HEK293 (cell line): ENCODE measurements around the gene KRTAP3-1.
A peak's percentile ranks its signal among the peaks of the same experiment; 100 is the strongest.
"Not testable (repeated sequence)": the region's sequence is repeated elsewhere in the genome, so short reads cannot be mapped to it uniquely, and the experiment has no call there.

Experiments used
- CTCF ChIA-PET: fragments of 350-600 bp; formaldehyde crosslinking; extraction: SDS; loops from one replicate; lab custom pipeline; 2021; ENCODE audit warnings: antibody characterized with exemption; lab: Yijun Ruan, JAX
- POLR2A ChIA-PET: fragments of 300-600 bp; formaldehyde crosslinking; extraction: SDS; loops from one replicate; lab custom pipeline; 2020; ENCODE audit warnings: antibody characterized with exemption, inconsistent platforms; lab: Yijun Ruan, JAX
- H3K27ac ChIP-seq: fragments of 200-500 bp; sonication (Bioruptor generic); 2 replicates; pipeline ENCODE4 v1.5.1; 2014; ENCODE audit warnings: low read depth, low read length, control low read depth, inconsistent platforms; ENCODE audit errors: extremely low read depth
- H3K36me3 ChIP-seq, 2 experiments: fragments of 200-500 bp in 1 of 2; sonication (Bioruptor generic) in 1 of 2; 1 replicate in 1 of 2; 2 replicates in 1 of 2; pipeline ENCODE4 v1.5.1; 2014 to 2017; ENCODE audit warnings: inconsistent platforms in 2 of 2, low read length in 2 of 2; ENCODE audit not compliant: control insufficient read depth in 2 of 2, insufficient read depth in 1 of 2
- H3K4me1 ChIP-seq: fragments of 200-500 bp; sonication (Bioruptor generic); 2 replicates; pipeline ENCODE4 v1.5.1; 2014; ENCODE audit warnings: mild to moderate bottlenecking, low read length, inconsistent platforms; ENCODE audit not compliant: control insufficient read depth, insufficient read depth
- H3K4me3 ChIP-seq: 2 replicates; pipeline ENCODE4 v1.5.1; 2011; ENCODE audit warnings: low read depth, mild to moderate bottlenecking, control low read depth, low read length, moderate library complexity
- H3K9me3 ChIP-seq: fragments of 200-500 bp; sonication (Bioruptor generic); 2 replicates; pipeline ENCODE4 v1.5.1; 2014; ENCODE audit warnings: low read depth, low read length, inconsistent platforms; ENCODE audit not compliant: control insufficient read depth, insufficient read depth
- GLI2 ChIP-seq: fragments of 450-650 bp; formaldehyde crosslinking; IDR thresholded peaks from 2 replicates; pipeline ENCODE4; 2017; ENCODE audit warnings: missing biosample characterization, missing genetic modification characterization, low read depth, borderline replicate concordance
- GLIS1 ChIP-seq: fragments of 450-650 bp; formaldehyde crosslinking; IDR thresholded peaks from 2 replicates; pipeline ENCODE4 v1.5.1; 2016; ENCODE audit warnings: missing biosample characterization, missing genetic modification characterization
- KLF17 ChIP-seq: fragments of 450-650 bp; formaldehyde crosslinking; IDR thresholded peaks from 2 replicates; pipeline ENCODE4 v1.5.1; 2016; ENCODE audit warnings: missing biosample characterization, missing genetic modification characterization
- MZF1 ChIP-seq: fragments of 450-650 bp; formaldehyde crosslinking; IDR thresholded peaks from 2 replicates; pipeline ENCODE4 v1.5.1; 2017; ENCODE audit warnings: missing biosample characterization, missing genetic modification characterization, borderline replicate concordance
- SETDB1 ChIP-seq: IDR thresholded peaks from one replicate; pipeline ENCODE4 v1.6.1; 2017; ENCODE audit warnings: mild to moderate bottlenecking, low read length, moderate library complexity, mixed read lengths; ENCODE audit not compliant: insufficient read length
- SP3 ChIP-seq: fragments of 450-650 bp; formaldehyde crosslinking; IDR thresholded peaks from 2 replicates; pipeline ENCODE4 v1.5.1; 2016; ENCODE audit warnings: missing biosample characterization, missing genetic modification characterization
- YY2 ChIP-seq: fragments of 450-650 bp; formaldehyde crosslinking; IDR thresholded peaks from 2 replicates; pipeline ENCODE4 v1.5.1; 2016; ENCODE audit warnings: missing biosample characterization, missing genetic modification characterization
- ZFP69B ChIP-seq: fragments of 450-650 bp; formaldehyde crosslinking; IDR thresholded peaks from 2 replicates; pipeline ENCODE4 v1.5.1; 2016; ENCODE audit warnings: missing biosample characterization, missing genetic modification characterization
- ZIC2 ChIP-seq: fragments of 450-650 bp; formaldehyde crosslinking; IDR thresholded peaks from 2 replicates; pipeline ENCODE4 v1.5.1; 2016; ENCODE audit warnings: missing biosample characterization, missing genetic modification characterization
- ZNF112 ChIP-seq: fragments of 450-650 bp; formaldehyde crosslinking; IDR thresholded peaks from 2 replicates; pipeline ENCODE4 v1.5.0; 2017; ENCODE audit warnings: missing biosample characterization, missing genetic modification characterization
- ZNF146 ChIP-seq: fragments of 450-650 bp; formaldehyde crosslinking; IDR thresholded peaks from 2 replicates; pipeline ENCODE4 v1.5.1; 2016; ENCODE audit warnings: missing biosample characterization, missing genetic modification characterization
- ZNF157 ChIP-seq: fragments of 450-650 bp; formaldehyde crosslinking; IDR thresholded peaks from 2 replicates; pipeline ENCODE4 v1.5.1; 2016; ENCODE audit warnings: missing biosample characterization, missing genetic modification characterization
- ZNF280D ChIP-seq: fragments of 450-650 bp; formaldehyde crosslinking; IDR thresholded peaks from 2 replicates; pipeline ENCODE4 v1.5.1; 2016; ENCODE audit warnings: missing biosample characterization, missing genetic modification characterization
- ZNF335 ChIP-seq: fragments of 450-650 bp; formaldehyde crosslinking; conservative IDR thresholded peaks from 2 replicates; pipeline ENCODE4 v1.5.1; 2016; ENCODE audit warnings: missing biosample characterization, missing genetic modification characterization
- ZNF416 ChIP-seq: fragments of 450-650 bp; formaldehyde crosslinking; IDR thresholded peaks from 2 replicates; pipeline ENCODE4 v1.5.1; 2016; ENCODE audit warnings: missing biosample characterization, missing genetic modification characterization
- ZNF473 ChIP-seq: fragments of 450-650 bp; formaldehyde crosslinking; IDR thresholded peaks from 2 replicates; pipeline ENCODE4 v1.5.1; 2017; ENCODE audit warnings: missing biosample characterization, missing genetic modification characterization
- ZNF585B ChIP-seq: fragments of 450-650 bp; formaldehyde crosslinking; IDR thresholded peaks from 2 replicates; pipeline ENCODE4 v1.5.1; 2016; ENCODE audit warnings: missing biosample characterization, missing genetic modification characterization
- ZNF623 ChIP-seq: fragments of 450-650 bp; formaldehyde crosslinking; IDR thresholded peaks from 2 replicates; pipeline ENCODE4 v1.5.1; 2016; ENCODE audit warnings: missing biosample characterization, missing genetic modification characterization
- ZNF776 ChIP-seq: fragments of 450-650 bp; formaldehyde crosslinking; IDR thresholded peaks from 2 replicates; pipeline ENCODE4 v1.5.0; 2017; ENCODE audit warnings: missing biosample characterization, missing genetic modification characterization, borderline replicate concordance
- ZNF777 ChIP-seq: fragments of 450-650 bp; formaldehyde crosslinking; IDR thresholded peaks from 2 replicates; pipeline ENCODE4 v1.5.1; 2017; ENCODE audit warnings: missing biosample characterization, missing genetic modification characterization, borderline replicate concordance
- ZNF792 ChIP-seq: fragments of 450-650 bp; formaldehyde crosslinking; IDR thresholded peaks from 2 replicates; pipeline ENCODE4 v1.5.1; 2016; ENCODE audit warnings: missing biosample characterization, missing genetic modification characterization

Gene KRTAP3-1

DNA sequence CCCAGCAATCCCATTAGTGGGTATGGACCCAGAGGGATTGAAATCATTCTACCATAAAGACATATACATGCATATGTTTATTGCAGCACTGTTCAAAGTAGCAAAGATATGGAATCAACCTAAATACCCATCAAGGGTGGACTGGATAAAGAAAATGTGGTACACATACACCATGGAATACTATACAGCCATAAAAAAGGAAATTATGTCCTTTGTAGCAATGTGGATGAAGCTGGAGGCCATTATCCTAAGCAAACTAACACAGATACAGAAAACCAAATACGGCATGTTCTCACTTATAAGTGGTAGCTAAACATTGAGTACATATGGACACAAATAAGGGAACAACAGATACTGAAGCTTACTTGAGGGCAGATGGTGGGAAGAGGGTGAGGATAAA lies 48.6 kb upstream of the KRTAP3-1 start:
- Histone ChIP-seq H3K36me3 (no peaks in the 10 kb centered on the region), H3K4me1 (no peaks in the 10 kb centered on the region), H3K27ac (no peak overlapping the region), H3K9me3 (no peaks in the 10 kb centered on the region), H3K4me3 (no peak overlapping the region)
- no peak for TF ChIP-seq ZNF157 (tag by site-specific recombination)
- no peak for TF ChIP-seq SP3 (tag by site-specific recombination)
- TF ChIP-seq ZNF146 (tag by site-specific recombination): peak; percentile 94
- 0 out of 2 replicates have a peak, but pooled peaks have one; percentile 63 for TF ChIP-seq ZNF280D (tag by site-specific recombination)
- CTCF ChIA-PET: no interaction called here
- POLR2A ChIA-PET: no interaction called here

DNA sequence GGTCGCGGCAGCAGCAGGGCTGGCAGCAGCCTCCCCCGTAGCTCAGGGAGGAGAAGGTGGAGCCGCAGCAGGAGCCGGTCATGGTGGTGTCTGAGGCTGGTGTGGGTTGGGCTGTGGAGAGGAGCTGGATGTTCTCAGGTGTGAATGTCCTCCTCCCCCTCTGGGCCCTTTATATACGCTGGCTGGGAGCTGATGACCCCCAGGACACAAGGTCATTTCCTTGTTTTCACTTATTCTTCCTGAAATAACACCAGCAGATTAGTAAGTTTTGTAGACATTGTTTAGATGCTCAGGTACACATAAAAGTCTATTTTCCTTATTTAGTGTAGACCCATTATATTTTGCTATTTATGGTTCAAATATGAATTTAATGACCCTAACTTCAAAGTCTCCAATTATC lies 46.2 kb upstream of the KRTAP3-1 start, which contains the start of gene KRTAP2-2:
Gene KRTAP2-2, minus strand, starts transcription at position 101 of the 400 bp plus-strand sequence. Its CDS starts 19 bp downstream, at position 82.
- H3K4me1 ChIP-seq, CTCF ChIA-PET, H3K9me3 ChIP-seq, POLR2A ChIA-PET, H3K4me3 ChIP-seq, H3K36me3 ChIP-seq, H3K27ac ChIP-seq: not testable (repeated sequence)

DNA sequence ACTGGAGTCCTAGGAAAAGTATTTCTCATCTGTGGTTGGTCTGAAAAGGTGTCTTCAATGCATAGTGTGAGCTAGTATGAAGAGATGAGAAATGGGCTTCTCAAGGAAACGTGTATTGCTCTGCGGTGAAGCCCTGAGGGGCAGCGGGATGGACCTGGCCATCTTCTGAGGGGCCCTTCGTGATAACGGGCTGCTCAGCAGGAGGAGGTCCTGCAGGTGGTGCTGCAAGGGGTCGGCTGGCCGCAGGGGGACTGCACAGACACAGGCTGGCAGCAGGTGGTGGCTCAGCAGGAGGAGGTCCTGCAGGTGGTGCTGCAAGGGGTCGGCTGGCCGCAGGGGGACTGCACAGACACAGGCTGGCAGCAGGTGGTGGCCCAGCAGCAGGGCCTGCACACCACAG lies 45.6 kb upstream of the KRTAP3-1 start:
- H3K9me3 ChIP-seq, CTCF ChIA-PET, H3K36me3 ChIP-seq, POLR2A ChIA-PET, H3K27ac ChIP-seq, H3K4me3 ChIP-seq, H3K4me1 ChIP-seq: not testable (repeated sequence)
- peak; percentile 51; the same call in 1 of the 2 replicates for TF ChIP-seq GLIS1
- peak; percentile 75 for TF ChIP-seq ZIC2
- TF ChIP-seq, all 188 proteins: peak for 2; not testable (repeated sequence) for 186

- POLR2A ChIA-PET: no interaction called here
- Histone ChIP-seq H3K9me3 (no peaks in the 10 kb centered on the region), H3K4me1 (no peaks in the 10 kb centered on the region), H3K27ac (no peak overlapping the region), H3K4me3 (no peak overlapping the region), H3K36me3 (no peaks in the 10 kb centered on the region)
- TF ChIP-seq MZF1 (tag by site-specific recombination) (no peak), ZNF473 (tag by site-specific recombination) (no peak), ZNF416 (tag by site-specific recombination) (no peak), SETDB1 (no peak)
- CTCF ChIA-PET: no interaction called here
These were observed 45.1 kb upstream of the KRTAP3-1 start for GRCh38 chr17:41054025-41054424.

GRCh38 chr17:41052566-41052965 lies 43.6 kb upstream of the KRTAP3-1 start:
- POLR2A ChIA-PET: no interaction called here
- TF ChIP-seq ZNF623: no peak
- no peak for TF ChIP-seq ZFP69B (tag by site-specific recombination)
- no peak for TF ChIP-seq KLF17 (tag by site-specific recombination)
- no peak for TF ChIP-seq ZNF776
- no peak for TF ChIP-seq ZNF112 (tag by site-specific recombination)
- no peak for TF ChIP-seq YY2 (tag by site-specific recombination)
- TF ChIP-seq ZNF585B (tag by site-specific recombination): no peak
- TF ChIP-seq ZNF335 (tag by site-specific recombination): no peak
- no peak for TF ChIP-seq ZNF777
- TF ChIP-seq MZF1 (tag by site-specific recombination): no peak
- no peak for TF ChIP-seq ZNF792
- TF ChIP-seq GLI2: no peak
- Histone ChIP-seq H3K27ac (no peak overlapping the region), H3K9me3 (no peaks in the 10 kb centered on the region), H3K4me1 (no peaks in the 10 kb centered on the region), H3K36me3 (no peaks in the 10 kb centered on the region), H3K4me3 (no peak overlapping the region)
- CTCF ChIA-PET: interaction anchor here (0.7 kb wide), 1 partner anchor 597 kb away, joined by 3 read pairs; no protein-coding TSS in a partner anchor
